K562 (cell line): Measurements from ENCODE around the gene LRRC47. TPM values are rescaled to one million over a fixed set of nuclear protein-coding genes. Genes with fewer than 3 reads are reported as not detected.

Experiments used
- ARID4B ChIP-seq: sonication (generic); formaldehyde crosslinking; IDR thresholded peaks from 2 replicates; pipeline ENCODE4 v1.8.0; 2022; ENCODE audit warnings: mild to moderate bottlenecking, missing genetic modification reagents
- ATF6 ChIP-seq: sonication (generic); formaldehyde crosslinking; IDR thresholded peaks from 2 replicates; pipeline ENCODE4 v1.4.0; 2020; ENCODE audit warnings: mild to moderate bottlenecking, missing genetic modification reagents
- ATF7 ChIP-seq: fragments of 450-650 bp; IDR thresholded peaks from 2 replicates; pipeline ENCODE4 v1.7.1; 2014; ENCODE audit warnings: mild to moderate bottlenecking, moderate library complexity
- ELF4 ChIP-seq: fragments of 450-650 bp; formaldehyde crosslinking; IDR thresholded peaks from 2 replicates; pipeline ENCODE4 v1.4.0; 2022; ENCODE audit warnings: missing genetic modification characterization
- HDAC3 ChIP-seq: fragments of 450-650 bp; IDR thresholded peaks from 2 replicates; pipeline ENCODE4 v1.6.1; 2018; ENCODE audit warnings: borderline replicate concordance, mild to moderate bottlenecking, moderate library complexity; ENCODE audit not compliant: partially characterized antibody
- KDM4B ChIP-seq, 2 experiments: fragments of 450-650 bp in 1 of 2; sonication (generic) in 1 of 2; IDR thresholded peaks; 2 replicates each; pipeline ENCODE4 v1.6.1; 2016 to 2017; ENCODE audit warnings: borderline replicate concordance in 2 of 2, antibody characterized with exemption in 1 of 2, low read depth in 1 of 2, mild to moderate bottlenecking in 1 of 2
- KLF6 ChIP-seq: fragments of 250-450 bp; sonication (Bioruptor Pico); IDR thresholded peaks from 2 replicates; pipeline ENCODE4 v1.4.0; 2020; ENCODE audit warnings: mild to moderate bottlenecking, moderate library complexity, borderline replicate concordance
- MAX ChIP-seq: sonication (generic); formaldehyde crosslinking; IDR thresholded peaks from 2 replicates; pipeline ENCODE4 v1.9.0; 2022; ENCODE audit warnings: mild to moderate bottlenecking, missing genetic modification reagents
- NFIC ChIP-seq: fragments of 450-650 bp; IDR thresholded peaks from 2 replicates; pipeline ENCODE4 v1.6.1; 2017; ENCODE audit warnings: mild to moderate bottlenecking, inconsistent platforms
- SAP30 ChIP-seq: fragments of 200-600 bp; sonication (generic); IDR thresholded peaks from 2 replicates; pipeline ENCODE4 v1.6.1; 2012; ENCODE audit warnings: borderline replicate concordance, low read depth, mild to moderate bottlenecking, moderate library complexity, low read length, control low read depth, inconsistent platforms; ENCODE audit not compliant: insufficient read depth, poor library complexity, severe bottlenecking
- SP2 ChIP-seq: IDR thresholded peaks from 2 replicates; pipeline ENCODE4 v1.6.1; 2011; ENCODE audit warnings: mild to moderate bottlenecking, low read depth, low read length, moderate library complexity; ENCODE audit not compliant: poor library complexity, severe bottlenecking; ENCODE audit errors: extremely low read depth
- TCF7 ChIP-seq: sonication (generic); IDR thresholded peaks from 2 replicates; pipeline ENCODE4 v1.6.1; 2016; ENCODE audit warnings: antibody characterized with exemption, borderline replicate concordance
- ZFX ChIP-seq: sonication (generic); formaldehyde crosslinking; IDR thresholded peaks from 2 replicates; pipeline ENCODE4 v1.8.0; 2022; ENCODE audit warnings: mild to moderate bottlenecking, missing genetic modification reagents, moderate library complexity
- ZNF592 ChIP-seq: fragments of 450-650 bp; IDR thresholded peaks from 2 replicates; pipeline ENCODE4 v1.6.1; 2017; ENCODE audit warnings: antibody characterized with exemption, mild to moderate bottlenecking
- polyA plus RNA-seq, 8 experiments: library from polyadenylated mRNA; depleted of rRNA in 4 of 8; stranded (reverse) in 5 of 8; unstranded in 3 of 8; fragments of >200 nt; fragmentation: Nextera tagmentation in 2 of 8; fragmentation: Illumina TruSeq in 1 of 8; extraction: Ambion mirVana in 2 of 8; extraction: Trizol in 1 of 8; gene quantifications; 2 replicates each; pipeline versions ENCODE4 v1.2.1 to v1.2.3, GENCODE V29; 2011 to 2014; ENCODE audit warnings: inconsistent platforms in 1 of 8, missing spikeins in 1 of 8
- total RNA-seq, 7 experiments: library from RNA; depleted of rRNA in 6 of 7; stranded (reverse); fragments of >200 nt in 6 of 7; fragmentation: Illumina TruSeq in 2 of 7; extraction: Trizol in 2 of 7; gene quantifications; 2 replicates each; pipeline versions ENCODE4 v1.2.1 to v1.2.3, GENCODE V29; 2011 to 2021; ENCODE audit warnings: low replicate concordance in 1 of 7

The LRRC47 gene
- total and polyA plus RNA-seq, 9 of the 15 experiments (the other 6 are each of a cell fraction or from before 2014, with no cell fraction given), result 4.6 to 68.0 (median 35.9) TPM

GRCh38 chr1:3796215-3797061, at the start of gene LRRC47 (continued):
- TF ChIP-seq SP2 (peak; percentile 100), TCF7 (peak; percentile 81), KDM4B (IDR thresholded peaks at IDR 0.05; ENCODE audit: borderline replicate concordance in 2 of 2, low read depth in 1 of 2) (peak in 1 of 2 experiments; percentile 99; a peak in 2 of 4 replicates), ELF4 (no peak; the same call in 1 of the 2 replicates), SAP30 (peak; percentile 96), ZFX (CRISPR knock-in tag) (peak; percentile 66), HDAC3 (no peak), ATF7 (peak; percentile 78), ARID4B (CRISPR knock-in tag) (peak; percentile 99), NFIC (peak; percentile 65), KLF6 (CRISPR knock-in tag) (no peak), ZNF592 (peak; percentile 37; the same call in 1 of the 2 replicates), ATF6 (CRISPR knock-in tag) (no peak), MAX (CRISPR knock-in tag) (peak; percentile 91)
